ENCODE data around the gene ARHGAP22.

Gene ARHGAP22

GRCh38 chr10:48607356-48608278 lies 2.7 kb upstream of the ARHGAP22 start:
- DNase-seq (ENCODE audit: low spot score) = no peak

GRCh38 chr10:48606530-48607355 lies 1.9 kb upstream of the ARHGAP22 start:
- DNase-seq (ENCODE audit: low spot score) = no peak

DNA sequence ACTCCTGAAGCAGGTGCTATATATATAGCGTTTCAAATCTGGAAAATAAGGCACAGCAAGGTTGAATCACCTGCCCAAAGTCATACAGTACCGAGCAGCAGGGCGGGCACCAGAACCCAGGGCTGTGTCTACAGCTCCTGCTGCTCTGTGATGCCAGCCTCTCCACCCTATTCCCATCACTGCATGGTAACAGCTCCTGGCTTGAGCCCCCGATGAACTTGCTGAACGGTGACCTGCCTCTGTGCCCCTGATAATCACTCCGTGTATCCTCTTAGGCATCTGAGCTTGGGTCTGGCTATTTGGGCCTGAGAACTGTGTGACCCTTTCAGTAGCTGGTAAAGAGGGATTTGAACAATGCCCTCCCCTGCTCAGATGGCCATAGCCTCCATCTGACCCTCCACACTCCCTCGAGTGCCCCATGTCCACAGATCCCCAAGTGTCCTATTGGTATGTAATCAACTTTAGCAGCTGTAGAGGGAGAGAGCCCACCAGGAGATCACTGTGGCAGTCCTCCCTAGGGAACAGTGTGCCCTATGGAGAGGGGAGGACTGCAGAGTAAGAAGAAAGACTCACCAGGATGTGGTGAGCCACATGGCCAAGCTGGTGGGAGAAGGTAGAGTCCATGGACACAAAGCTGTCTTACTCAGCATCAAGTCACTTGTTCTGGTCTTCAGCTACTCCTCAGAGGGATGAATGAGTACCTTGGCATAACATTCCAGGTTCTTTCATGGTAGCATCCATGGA lies 1.1 kb upstream of the ARHGAP22 start:
- DNase-seq (ENCODE audit: low spot score) = no peak

- no peak for DNase-seq (ENCODE audit: low spot score)
Measured at GRCh38 chr10:48604039-48604990, 558 bp downstream of the ARHGAP22 start.

- DNase-seq (ENCODE audit: low spot score) = no peak
Measured at GRCh38 chr10:48603421-48604038, 1.3 kb downstream of the ARHGAP22 start.

DNA sequence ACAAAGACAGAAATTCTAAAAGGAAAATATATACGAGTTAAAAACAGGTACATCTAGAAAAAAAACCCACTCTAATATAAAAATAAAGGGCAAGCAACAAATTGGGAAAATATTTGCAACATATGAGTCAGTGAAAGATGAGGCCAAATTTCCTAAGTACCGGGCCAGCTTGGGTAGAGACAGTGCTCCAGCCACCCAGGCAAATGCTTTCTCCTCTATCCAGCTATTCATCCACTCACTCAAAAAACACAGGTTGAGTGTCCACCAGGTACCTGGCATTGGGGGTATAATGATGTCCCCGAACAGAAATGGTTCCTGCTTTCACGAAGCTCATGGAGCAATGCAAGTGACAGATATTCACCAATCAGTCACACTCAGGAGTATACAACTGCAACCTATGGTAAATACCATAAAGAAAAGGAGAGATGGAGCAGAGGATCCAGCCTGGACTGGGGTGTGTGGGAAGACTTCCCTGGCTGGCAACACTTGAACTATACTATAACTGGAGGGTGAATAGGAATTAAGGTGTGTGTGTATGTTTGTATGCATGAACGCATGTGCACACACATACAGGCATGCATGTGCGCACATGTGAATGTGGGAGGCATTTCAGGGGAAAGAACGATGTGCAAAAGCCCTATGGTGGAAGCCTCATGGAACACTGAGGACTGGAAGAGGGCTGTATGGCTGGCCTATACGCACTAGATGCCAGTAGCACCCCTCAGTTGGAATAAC lies 2.3 kb downstream of the ARHGAP22 start:
- DNase-seq (ENCODE audit: low spot score) = no peak

DNA sequence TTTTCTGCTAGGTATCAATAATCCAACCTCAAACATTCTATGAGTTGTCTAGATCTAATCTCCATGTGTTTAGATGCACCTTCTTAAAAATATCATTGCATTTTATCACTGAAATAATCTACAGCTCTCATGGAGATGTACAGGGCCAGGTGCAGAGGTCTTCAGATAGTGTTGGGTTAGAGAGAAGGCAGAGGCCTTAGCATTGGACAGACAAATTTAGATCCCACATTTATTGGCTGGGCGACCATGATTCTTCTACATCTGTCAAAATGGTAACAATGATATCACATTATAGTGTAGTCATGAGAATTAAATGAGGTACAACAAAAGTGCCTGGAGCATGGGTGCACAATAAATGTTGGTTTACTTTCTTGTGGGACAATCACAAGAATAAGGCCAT lies 3.1 kb downstream of the ARHGAP22 start:
- no peak for DNase-seq (ENCODE audit: low spot score)

DNA sequence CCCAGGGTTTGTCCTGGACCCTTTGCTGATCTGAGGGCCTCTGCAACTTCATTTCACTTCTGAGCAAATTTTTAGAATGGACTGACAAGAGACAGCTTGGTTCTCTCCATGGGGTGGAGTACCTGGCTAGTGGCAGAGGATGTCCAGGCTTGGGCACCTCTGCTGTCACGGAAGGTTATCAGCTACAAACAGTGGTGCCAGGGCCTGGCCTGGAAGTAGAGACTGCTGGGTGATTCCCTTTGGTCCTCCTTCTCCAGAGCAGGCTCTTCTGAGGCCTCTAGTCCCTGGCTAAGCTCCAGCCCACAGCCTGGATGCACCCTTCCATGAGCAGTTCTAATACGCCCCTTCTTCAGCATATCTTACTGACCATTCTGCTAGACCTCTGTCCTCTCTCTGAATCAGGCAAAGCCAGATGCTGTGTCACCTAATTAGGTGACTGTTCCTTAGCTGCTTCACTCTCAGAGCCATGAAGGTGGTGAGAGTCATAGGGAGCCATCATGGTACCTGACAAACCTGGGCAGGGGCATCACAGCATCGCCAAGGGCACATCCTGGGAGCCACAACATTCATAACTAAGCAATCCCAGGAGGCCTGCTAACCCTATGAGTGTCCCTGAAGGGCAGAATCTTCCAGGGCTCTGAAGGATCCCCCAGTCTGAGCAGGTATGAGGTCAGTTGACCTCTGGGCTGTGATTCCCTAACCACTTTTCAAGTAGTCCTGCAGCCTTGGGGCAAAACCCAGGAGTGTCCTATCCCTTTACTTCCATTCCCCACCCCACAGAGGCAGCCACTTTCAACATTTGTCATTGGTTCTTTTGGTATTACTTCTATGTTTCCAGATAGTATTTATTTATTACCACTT lies 4.0 kb downstream of the ARHGAP22 start:
- DNase-seq (ENCODE audit: low spot score) = no peak

DNA sequence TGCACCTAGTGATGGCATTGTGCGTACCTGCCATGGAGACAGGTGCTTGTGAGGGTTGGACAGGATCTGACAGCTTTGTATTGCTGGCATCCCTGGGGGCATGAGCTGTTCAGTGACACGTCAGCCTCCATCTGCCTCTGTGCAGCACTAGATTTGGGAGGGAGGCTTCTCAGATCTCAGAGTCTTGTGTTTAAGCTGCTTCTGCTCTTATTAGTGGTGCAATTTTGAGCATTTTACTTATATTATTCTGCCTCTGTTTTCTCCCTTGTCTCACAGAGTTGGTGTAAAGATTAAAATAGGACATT lies 5.1 kb downstream of the ARHGAP22 start:
- DNase-seq (ENCODE audit: low spot score) = no peak

GRCh38 chr10:48598936-48599829 lies 5.7 kb downstream of the ARHGAP22 start:
- DNase-seq (ENCODE audit: low spot score) = no peak

DNA sequence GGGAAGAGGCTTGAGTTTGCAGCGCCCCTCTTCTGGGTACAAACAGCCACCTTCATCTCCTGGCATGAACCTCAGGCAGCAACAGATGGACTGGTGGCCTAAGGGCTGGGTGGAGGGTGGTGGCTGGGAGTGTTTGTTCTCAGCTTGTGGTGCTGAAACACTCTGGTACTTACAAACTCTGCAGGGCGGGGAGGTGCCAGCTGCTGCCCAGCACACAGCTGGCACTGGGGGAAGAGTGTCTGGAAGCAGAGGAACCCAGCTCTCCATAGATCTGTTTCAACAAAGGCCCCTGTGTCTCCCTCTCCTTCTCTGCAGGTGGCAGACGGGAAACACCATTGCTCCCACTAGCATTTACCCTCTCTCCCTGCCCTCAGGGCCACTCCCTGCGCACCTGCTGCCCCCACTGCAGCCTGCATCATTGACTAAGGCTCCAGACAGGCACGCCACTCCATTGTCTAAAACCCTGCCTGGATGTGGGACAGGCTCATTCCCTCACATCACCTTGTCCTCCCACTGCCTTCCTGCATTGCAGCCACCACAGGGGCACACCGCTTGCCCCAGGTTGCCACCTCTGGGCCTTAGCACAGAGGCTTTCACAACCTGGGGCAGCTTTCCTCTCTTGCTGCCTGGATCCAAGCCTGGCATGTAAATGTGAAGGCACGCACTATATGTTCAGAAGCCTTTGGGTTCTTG lies 6.5 kb downstream of the ARHGAP22 start:
- DNase-seq (ENCODE audit: low spot score) = no peak

DNA sequence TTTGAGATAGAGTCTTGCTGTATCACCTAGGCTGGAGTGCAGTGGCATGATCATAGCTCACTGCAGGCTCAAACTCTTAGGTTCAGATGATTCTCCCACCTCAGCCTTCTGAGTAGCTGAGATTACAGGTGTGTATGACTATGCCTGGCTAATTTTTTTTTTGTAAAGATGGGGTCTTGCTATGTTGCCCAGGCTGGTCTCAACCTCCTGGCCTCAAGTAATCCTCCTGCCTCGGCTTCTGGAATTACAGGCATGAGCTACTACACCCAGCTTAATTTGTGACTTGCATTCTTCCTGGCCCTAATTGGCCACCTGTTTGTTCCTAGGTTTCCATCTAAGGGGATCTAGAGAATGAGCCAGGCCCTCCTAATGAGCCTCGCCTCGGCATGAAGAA lies 9.3 kb downstream of the ARHGAP22 start:
- DNase-seq (ENCODE audit: low spot score) = no peak

GRCh38 chr10:48594803-48595538 lies 9.9 kb downstream of the ARHGAP22 start:
- no peak for DNase-seq (ENCODE audit: low spot score)

- DNase-seq (ENCODE audit: low spot score) = no peak
Measured at GRCh38 chr10:48594371-48594770, 10.5 kb downstream of the ARHGAP22 start.

DNA sequence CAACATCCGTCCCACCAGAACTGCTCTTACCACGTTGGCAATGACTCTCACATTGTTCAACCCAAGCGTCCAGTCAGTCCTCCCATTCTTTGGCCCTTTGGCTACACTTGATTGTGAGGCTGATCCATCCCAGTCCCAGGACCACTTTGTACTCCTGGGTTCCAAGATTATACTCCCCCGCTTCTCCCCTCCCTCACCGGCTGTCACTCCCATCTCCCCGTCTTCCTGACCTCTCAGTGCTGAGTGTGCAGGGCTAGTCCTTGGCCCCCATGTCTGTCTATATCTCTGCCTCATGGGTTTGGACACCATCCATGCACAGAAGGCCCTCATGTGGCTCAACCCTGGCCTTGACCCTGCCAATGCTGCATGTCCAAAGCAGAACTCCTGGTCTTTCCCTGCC lies 12.5 kb downstream of the ARHGAP22 start:
- DNase-seq (ENCODE audit: low spot score) = no peak

DNA sequence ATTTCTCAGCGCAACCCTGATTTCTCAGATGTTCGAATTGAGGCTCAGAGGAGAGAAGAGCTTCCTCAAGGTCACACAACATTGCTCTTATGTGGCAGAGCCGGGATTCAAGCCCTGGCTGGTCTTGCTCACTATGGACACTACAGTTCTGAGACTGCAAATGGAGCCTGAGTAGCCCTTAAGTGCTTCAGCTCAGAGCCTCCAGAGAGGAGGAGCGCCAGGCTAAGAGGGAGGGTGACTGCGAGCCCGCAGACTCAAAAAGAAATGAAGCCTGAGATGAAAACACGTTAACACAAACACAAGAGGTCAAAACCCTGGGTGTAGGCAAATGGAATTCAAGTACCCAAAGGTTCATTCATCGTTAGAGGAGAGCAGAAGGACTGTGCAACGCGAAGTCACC lies 13.9 kb downstream of the ARHGAP22 start:
- no peak for DNase-seq (ENCODE audit: low spot score)

DNA sequence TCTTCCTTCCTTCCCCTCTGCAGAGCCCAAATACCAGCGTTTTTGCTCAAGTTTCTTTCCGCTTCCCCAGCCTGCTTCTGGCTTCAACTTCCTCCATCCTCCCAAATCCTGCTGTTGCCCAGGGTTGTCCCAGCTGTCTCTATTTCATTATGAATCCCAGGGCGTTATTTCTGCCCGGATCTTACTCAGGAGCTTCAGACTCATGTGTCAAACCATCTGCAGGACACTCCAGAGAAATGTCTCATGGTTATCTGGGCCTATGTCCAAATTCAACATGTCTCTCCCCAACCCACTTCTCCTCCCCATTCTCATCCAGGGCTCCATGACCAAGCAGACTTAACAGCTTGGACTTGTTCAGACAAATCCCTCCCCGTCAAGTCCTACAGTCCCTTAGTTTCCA lies 15.6 kb downstream of the ARHGAP22 start:
- no peak for DNase-seq (ENCODE audit: low spot score)

Data from CD4-positive, alpha-beta T cell treated with Interleukin-15 for 4 hours (primary cell).